Measurements from ENCODE around the gene DNHD1. TPM values are rescaled to one million over a fixed set of nuclear protein-coding genes. Genes with fewer than 3 reads are reported as not detected.

DNHD1 gene
- total RNA-seq, 1 donor from 2014 or later = 9.3 TPM

GRCh38 chr11:6594142-6594768, 97.2 kb downstream of the DNHD1 start:
- H3K36me3 Mint-ChIP-seq (ENCODE audit: unreplicated experiment) = no peaks in the 10 kb centered on the region
- H3K27ac Mint-ChIP-seq (ENCODE audit: unreplicated experiment) = no peak overlapping the region
- no peaks in the 10 kb centered on the region for H3K9me3 Mint-ChIP-seq (ENCODE audit: unreplicated experiment)
- H3K4me1 Mint-ChIP-seq (ENCODE audit: low read depth, unreplicated experiment) = peaks cover 20% of the 10 kb centered on the region
- no peak for DNase-seq
- peaks cover 2% of the 10 kb centered on the region for H3K27me3 Mint-ChIP-seq (ENCODE audit: unreplicated experiment)
- no peak overlapping the region for H3K4me3 Mint-ChIP-seq (ENCODE audit: unreplicated experiment)
- TF ChIP-seq, protein P1, sequence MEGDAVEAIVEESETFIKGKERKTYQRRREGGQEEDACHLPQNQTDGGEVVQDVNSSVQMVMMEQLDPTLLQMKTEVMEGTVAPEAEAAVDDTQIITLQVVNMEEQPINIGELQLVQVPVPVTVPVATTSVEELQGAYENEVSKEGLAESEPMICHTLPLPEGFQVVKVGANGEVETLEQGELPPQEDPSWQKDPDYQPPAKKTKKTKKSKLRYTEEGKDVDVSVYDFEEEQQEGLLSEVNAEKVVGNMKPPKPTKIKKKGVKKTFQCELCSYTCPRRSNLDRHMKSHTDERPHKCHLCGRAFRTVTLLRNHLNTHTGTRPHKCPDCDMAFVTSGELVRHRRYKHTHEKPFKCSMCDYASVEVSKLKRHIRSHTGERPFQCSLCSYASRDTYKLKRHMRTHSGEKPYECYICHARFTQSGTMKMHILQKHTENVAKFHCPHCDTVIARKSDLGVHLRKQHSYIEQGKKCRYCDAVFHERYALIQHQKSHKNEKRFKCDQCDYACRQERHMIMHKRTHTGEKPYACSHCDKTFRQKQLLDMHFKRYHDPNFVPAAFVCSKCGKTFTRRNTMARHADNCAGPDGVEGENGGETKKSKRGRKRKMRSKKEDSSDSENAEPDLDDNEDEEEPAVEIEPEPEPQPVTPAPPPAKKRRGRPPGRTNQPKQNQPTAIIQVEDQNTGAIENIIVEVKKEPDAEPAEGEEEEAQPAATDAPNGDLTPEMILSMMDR (IDR thresholded peaks at IDR 0.05; ENCODE audit: partially characterized antibody, unreplicated experiment) = peak; percentile 24

DNA sequence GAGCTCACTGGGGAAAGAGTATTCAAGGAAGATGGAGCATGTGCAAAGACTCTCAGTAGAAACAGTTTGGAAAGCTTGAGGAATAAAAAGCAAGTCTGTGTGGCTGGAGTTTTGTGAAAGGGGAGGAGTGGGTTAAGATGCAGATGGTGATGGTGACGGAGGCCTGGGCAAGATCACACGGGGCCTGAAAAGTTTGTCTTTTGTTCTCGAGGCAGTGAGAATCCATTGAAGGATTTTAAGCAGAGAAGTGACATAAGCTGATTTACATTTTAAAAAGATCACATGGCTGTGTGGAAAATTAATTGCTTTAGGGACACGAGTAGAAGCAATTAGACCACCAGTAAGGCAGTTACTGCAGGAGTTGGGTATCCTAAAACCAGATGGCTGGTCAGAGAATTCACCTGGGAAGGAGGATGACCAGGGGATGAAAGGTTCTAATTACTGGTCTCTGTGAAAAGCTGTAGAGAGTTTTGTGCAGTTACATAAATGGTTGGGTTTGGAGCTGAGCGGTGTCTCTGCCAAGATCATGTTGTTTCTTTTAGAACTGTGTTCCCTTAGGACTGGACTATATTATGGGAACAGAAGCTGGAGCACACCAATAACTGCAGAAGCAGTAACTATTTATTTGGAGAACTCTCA, 99.3 kb downstream of the DNHD1 start:
- H3K36me3 Mint-ChIP-seq (ENCODE audit: unreplicated experiment) = no peaks in the 10 kb centered on the region
- peak overlapping the region; percentile 85 for H3K27ac Mint-ChIP-seq (ENCODE audit: unreplicated experiment)
- DNase-seq = no peak
- H3K9me3 Mint-ChIP-seq (ENCODE audit: unreplicated experiment) = peaks cover under 1% of the 10 kb centered on the region
- TF ChIP-seq, protein P1 (IDR thresholded peaks at IDR 0.05; ENCODE audit: partially characterized antibody, unreplicated experiment) = no peak
- H3K4me1 Mint-ChIP-seq (ENCODE audit: low read depth, unreplicated experiment) = peaks cover 20% of the 10 kb centered on the region
- H3K27me3 Mint-ChIP-seq (ENCODE audit: unreplicated experiment) = peaks cover 2% of the 10 kb centered on the region
- H3K4me3 Mint-ChIP-seq (ENCODE audit: unreplicated experiment) = peak overlapping the region; percentile 40

DNA sequence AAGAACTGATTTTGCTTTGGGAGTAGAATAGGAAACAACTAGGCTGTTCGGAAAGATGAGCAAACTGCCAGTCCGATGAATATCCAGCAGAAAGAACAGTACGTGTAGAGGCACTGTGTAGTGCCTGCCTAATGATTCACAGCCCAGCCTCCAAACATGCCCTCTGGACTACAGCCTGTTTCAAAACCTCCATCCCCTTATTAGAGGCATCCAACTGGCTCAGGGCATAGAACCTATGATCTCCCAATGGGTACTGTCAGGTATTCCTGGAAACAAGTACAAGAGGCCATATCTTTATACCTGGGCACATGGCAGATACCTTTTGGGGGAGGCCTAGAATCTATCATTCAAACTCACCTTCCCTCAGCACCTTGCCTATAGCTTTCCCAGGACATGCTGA, 101.5 kb downstream of the DNHD1 start:
- TF ChIP-seq, protein P1 (IDR thresholded peaks at IDR 0.05; ENCODE audit: partially characterized antibody, unreplicated experiment) = no peak
- Mint-ChIP-seq H3K9me3 (ENCODE audit: unreplicated experiment) (peaks cover 2% of the 10 kb centered on the region), H3K36me3 (ENCODE audit: unreplicated experiment) (no peaks in the 10 kb centered on the region), H3K27me3 (ENCODE audit: unreplicated experiment) (peaks cover 2% of the 10 kb centered on the region), H3K4me3 (ENCODE audit: unreplicated experiment) (no peak overlapping the region), H3K4me1 (ENCODE audit: low read depth, unreplicated experiment) (peaks cover 24% of the 10 kb centered on the region), H3K27ac (ENCODE audit: unreplicated experiment) (no peak overlapping the region)
- DNase-seq = no peak

GRCh38 chr11:6599449-6599848, 102.4 kb downstream of the DNHD1 start:
- TF ChIP-seq, protein P1 (IDR thresholded peaks at IDR 0.05; ENCODE audit: partially characterized antibody, unreplicated experiment) = no peak
- no peak overlapping the region for H3K4me3 Mint-ChIP-seq (ENCODE audit: unreplicated experiment)
- no peaks in the 10 kb centered on the region for H3K36me3 Mint-ChIP-seq (ENCODE audit: unreplicated experiment)
- peaks cover 21% of the 10 kb centered on the region for H3K4me1 Mint-ChIP-seq (ENCODE audit: low read depth, unreplicated experiment)
- H3K27ac Mint-ChIP-seq (ENCODE audit: unreplicated experiment) = no peak overlapping the region
- DNase-seq = no peak
- peaks cover 2% of the 10 kb centered on the region for H3K9me3 Mint-ChIP-seq (ENCODE audit: unreplicated experiment)
- peaks cover 2% of the 10 kb centered on the region for H3K27me3 Mint-ChIP-seq (ENCODE audit: unreplicated experiment)

GRCh38 chr11:6599881-6600390, 102.9 kb downstream of the DNHD1 start:
- DNase-seq = no peak
- TF ChIP-seq, protein P1 (IDR thresholded peaks at IDR 0.05; ENCODE audit: partially characterized antibody, unreplicated experiment) = no peak
- no peak overlapping the region for H3K4me3 Mint-ChIP-seq (ENCODE audit: unreplicated experiment)
- no peak overlapping the region for H3K27ac Mint-ChIP-seq (ENCODE audit: unreplicated experiment)
- peaks cover 2% of the 10 kb centered on the region for H3K27me3 Mint-ChIP-seq (ENCODE audit: unreplicated experiment)
- no peaks in the 10 kb centered on the region for H3K36me3 Mint-ChIP-seq (ENCODE audit: unreplicated experiment)
- H3K9me3 Mint-ChIP-seq (ENCODE audit: unreplicated experiment) = peaks cover 2% of the 10 kb centered on the region
- H3K4me1 Mint-ChIP-seq (ENCODE audit: low read depth, unreplicated experiment) = peaks cover 21% of the 10 kb centered on the region
